GM23338 (cell line): ENCODE data around the gene POLD3. TPM values are rescaled to one million over a fixed set of nuclear protein-coding genes. Genes with fewer than 3 reads are reported as not detected.

Experiments used
- ATAC-seq: fragments of 200-7000 bp; cut with Tn5 transposase; 3 replicates; pipeline ENCODE4 v1.9.1; 2020
- DNase-seq: peaks from one replicate; pipeline ENCODE4 v3.0.0-alpha.2; 2015; ENCODE audit warnings: low spot score
- H2AFZ ChIP-seq: fragments of 200-600 bp; sonication (generic); 2 replicates; pipeline ENCODE4 v1.8.0; 2016; ENCODE audit warnings: antibody characterized with exemption, mild to moderate bottlenecking, moderate library complexity
- H3F3A ChIP-seq: fragments of 200-600 bp; sonication (generic); replicated peaks from 2 replicates; pipeline ENCODE4 v1.8.0; 2017; ENCODE audit warnings: antibody characterized with exemption, mixed run types, low read depth
- H3K27ac ChIP-seq: fragments of 200-600 bp; sonication (generic); 2 replicates; pipeline ENCODE4 v1.6.1; 2016; ENCODE audit warnings: low read depth
- H3K27me3 ChIP-seq: fragments of 200-600 bp; sonication (generic); 2 replicates; pipeline ENCODE4 v1.8.0; 2016; ENCODE audit warnings: mild to moderate bottlenecking, mixed run types, moderate library complexity; ENCODE audit not compliant: insufficient read depth
- H3K36me3 ChIP-seq: fragments of 200-600 bp; sonication (generic); 2 replicates; pipeline ENCODE4 v1.8.0; 2016; ENCODE audit warnings: mild to moderate bottlenecking; ENCODE audit not compliant: insufficient read depth
- H3K4me1 ChIP-seq: fragments of 200-600 bp; sonication (generic); 2 replicates; pipeline ENCODE4 v1.8.0; 2016; ENCODE audit warnings: mild to moderate bottlenecking, moderate library complexity; ENCODE audit not compliant: insufficient read depth
- H3K4me2 ChIP-seq: fragments of 200-600 bp; sonication (generic); 2 replicates; pipeline ENCODE4 v1.7.1; 2017; ENCODE audit warnings: mixed run types
- H3K4me3 ChIP-seq: fragments of 200-600 bp; sonication (generic); 2 replicates; pipeline ENCODE4 v1.6.1; 2016; ENCODE audit warnings: mixed run types
- H3K79me2 ChIP-seq: fragments of 200-600 bp; sonication (generic); replicated peaks from 2 replicates; pipeline ENCODE4 v1.8.0; 2017; ENCODE audit warnings: mild to moderate bottlenecking; ENCODE audit not compliant: insufficient read depth
- H3K9me2 ChIP-seq: fragments of 200-600 bp; sonication (generic); 2 replicates; pipeline ENCODE4 v1.8.0; 2017; ENCODE audit not compliant: insufficient read depth
- H4K20me1 ChIP-seq: fragments of 200-600 bp; sonication (generic); replicated peaks from 2 replicates; pipeline ENCODE4 v1.8.0; 2017; ENCODE audit warnings: mild to moderate bottlenecking; ENCODE audit not compliant: insufficient read depth
- H3K27ac Mint-ChIP-seq: 2 replicates; pipeline ENCODE4 v1.8.0; 2020; ENCODE audit warnings: inconsistent platforms, mild to moderate bottlenecking, moderate library complexity, mixed read lengths
- H3K27me3 Mint-ChIP-seq: 3 replicates; pipeline ENCODE4 v1.8.0; 2022; ENCODE audit warnings: low read depth, mild to moderate bottlenecking, moderate library complexity, mixed read lengths, inconsistent platforms; ENCODE audit not compliant: insufficient read depth, poor library complexity
- H3K36me3 Mint-ChIP-seq: 3 replicates; pipeline ENCODE4 v1.8.0; 2021; ENCODE audit warnings: low read depth, mild to moderate bottlenecking, inconsistent platforms, moderate library complexity, mixed read lengths
- H3K4me1 Mint-ChIP-seq: 3 replicates; pipeline ENCODE4 v1.8.0; 2020; ENCODE audit warnings: mild to moderate bottlenecking, inconsistent platforms, mixed read lengths
- H3K4me3 Mint-ChIP-seq: 3 replicates; pipeline ENCODE4 v1.8.0; 2021; ENCODE audit warnings: moderate library complexity, mild to moderate bottlenecking, inconsistent platforms, mixed read lengths
- H3K9me3 Mint-ChIP-seq: 3 replicates; pipeline ENCODE4 v1.8.0; 2020; ENCODE audit warnings: moderate library complexity, mild to moderate bottlenecking, inconsistent platforms, mixed read lengths
- EZH2phosphoT487 ChIP-seq: fragments of 200-600 bp; sonication (generic); IDR thresholded peaks from one replicate; pipeline ENCODE4 v1.8.1; 2018; ENCODE audit warnings: antibody characterized with exemption; ENCODE audit not compliant: unreplicated experiment
- JUNB ChIP-seq: IDR thresholded peaks from one replicate; pipeline ENCODE4 v1.6.1; 2016; ENCODE audit warnings: antibody characterized with exemption; ENCODE audit not compliant: unreplicated experiment
- NANOG ChIP-seq: IDR thresholded peaks from 2 replicates; pipeline ENCODE4 v1.6.1; 2016; ENCODE audit warnings: antibody characterized with exemption, borderline replicate concordance
- POLR2AphosphoS5 ChIP-seq: IDR thresholded peaks from 2 replicates; pipeline ENCODE4 v1.6.1; 2016; ENCODE audit warnings: antibody characterized with exemption, low read depth
- STAT1 ChIP-seq: IDR thresholded peaks from one replicate; pipeline ENCODE4 v1.6.1; 2016; ENCODE audit warnings: antibody characterized with exemption; ENCODE audit not compliant: unreplicated experiment
- ZNF331 ChIP-seq: fragments of 250-450 bp; sonication (Bioruptor Pico); IDR thresholded peaks from 2 replicates; pipeline ENCODE4 v1.5.0; 2020; ENCODE audit warnings: low read depth, mild to moderate bottlenecking, moderate library complexity
- polyA plus RNA-seq: library from polyadenylated mRNA; unstranded; fragments of >200 nt; fragmentation: Nextera tagmentation; extraction: Ambion mirVana; gene quantifications from 2 replicates; pipeline ENCODE4 v1.2.1, GENCODE V29; 2016
- total RNA-seq: library from RNA; depleted of rRNA; stranded (reverse); fragments of >200 nt; shearing (Covaris generic); gene quantifications from 2 replicates; pipeline ENCODE4 v1.2.3, GENCODE V29; 2014
- TF ChIP-seq, protein P1 (sequence below): fragments of 250-450 bp; sonication (Bioruptor Pico); IDR thresholded peaks from 2 replicates; pipeline ENCODE4 v1.5.0; 2020; ENCODE audit warnings: mild to moderate bottlenecking, moderate library complexity
- TF ChIP-seq, protein P2 (sequence below), 2 experiments: fragments of 200-600 bp in 1 of 2; sonication (generic) in 1 of 2; conservative IDR thresholded peaks; 2 replicates each; pipeline versions ENCODE4 v1.5.1 to v1.6.1; 2016 to 2017; ENCODE audit warnings: antibody characterized with exemption in 2 of 2, low read depth in 2 of 2, mild to moderate bottlenecking in 2 of 2, moderate library complexity in 1 of 2

POLD3 gene
- total and polyA plus RNA-seq, 2 experiments from 2014 or later = 21.9 to 50.1 TPM

DNA sequence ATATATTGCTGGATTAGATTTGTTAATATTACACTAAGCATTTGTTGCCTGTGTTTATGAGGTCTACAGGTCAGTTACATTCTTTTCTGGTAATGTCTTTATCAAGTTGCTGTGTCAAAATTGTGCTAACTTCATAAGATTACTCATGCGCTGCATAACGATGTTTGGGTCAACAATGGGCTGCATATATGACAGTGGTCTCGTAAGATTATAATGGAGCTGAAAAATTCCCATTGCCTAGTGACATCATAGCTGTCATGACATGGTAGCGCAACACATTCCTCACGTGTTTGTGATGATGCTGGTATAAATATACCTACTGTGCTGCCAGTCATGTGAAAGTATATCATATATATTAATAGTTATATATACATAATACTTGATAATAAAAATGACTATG is 34.2 kb downstream of the POLD3 start:
- Mint-ChIP-seq H3K4me1 (no peaks in the 10 kb centered on the region), H3K9me3 (no peaks in the 10 kb centered on the region), H3K36me3 (peaks cover 15% of the 10 kb centered on the region; the same call in 2 of the 3 replicates), H3K4me3 (no peak overlapping the region), H3K27ac (no peak overlapping the region), H3K27me3 (peaks cover 2% of the 10 kb centered on the region)
- H3K36me3 ChIP-seq = 0 out of 2 replicates have a peak, but pooled peaks cover 6% of the 10 kb centered on the region
- DNase-seq = no peak
- TF ChIP-seq, protein P1, sequence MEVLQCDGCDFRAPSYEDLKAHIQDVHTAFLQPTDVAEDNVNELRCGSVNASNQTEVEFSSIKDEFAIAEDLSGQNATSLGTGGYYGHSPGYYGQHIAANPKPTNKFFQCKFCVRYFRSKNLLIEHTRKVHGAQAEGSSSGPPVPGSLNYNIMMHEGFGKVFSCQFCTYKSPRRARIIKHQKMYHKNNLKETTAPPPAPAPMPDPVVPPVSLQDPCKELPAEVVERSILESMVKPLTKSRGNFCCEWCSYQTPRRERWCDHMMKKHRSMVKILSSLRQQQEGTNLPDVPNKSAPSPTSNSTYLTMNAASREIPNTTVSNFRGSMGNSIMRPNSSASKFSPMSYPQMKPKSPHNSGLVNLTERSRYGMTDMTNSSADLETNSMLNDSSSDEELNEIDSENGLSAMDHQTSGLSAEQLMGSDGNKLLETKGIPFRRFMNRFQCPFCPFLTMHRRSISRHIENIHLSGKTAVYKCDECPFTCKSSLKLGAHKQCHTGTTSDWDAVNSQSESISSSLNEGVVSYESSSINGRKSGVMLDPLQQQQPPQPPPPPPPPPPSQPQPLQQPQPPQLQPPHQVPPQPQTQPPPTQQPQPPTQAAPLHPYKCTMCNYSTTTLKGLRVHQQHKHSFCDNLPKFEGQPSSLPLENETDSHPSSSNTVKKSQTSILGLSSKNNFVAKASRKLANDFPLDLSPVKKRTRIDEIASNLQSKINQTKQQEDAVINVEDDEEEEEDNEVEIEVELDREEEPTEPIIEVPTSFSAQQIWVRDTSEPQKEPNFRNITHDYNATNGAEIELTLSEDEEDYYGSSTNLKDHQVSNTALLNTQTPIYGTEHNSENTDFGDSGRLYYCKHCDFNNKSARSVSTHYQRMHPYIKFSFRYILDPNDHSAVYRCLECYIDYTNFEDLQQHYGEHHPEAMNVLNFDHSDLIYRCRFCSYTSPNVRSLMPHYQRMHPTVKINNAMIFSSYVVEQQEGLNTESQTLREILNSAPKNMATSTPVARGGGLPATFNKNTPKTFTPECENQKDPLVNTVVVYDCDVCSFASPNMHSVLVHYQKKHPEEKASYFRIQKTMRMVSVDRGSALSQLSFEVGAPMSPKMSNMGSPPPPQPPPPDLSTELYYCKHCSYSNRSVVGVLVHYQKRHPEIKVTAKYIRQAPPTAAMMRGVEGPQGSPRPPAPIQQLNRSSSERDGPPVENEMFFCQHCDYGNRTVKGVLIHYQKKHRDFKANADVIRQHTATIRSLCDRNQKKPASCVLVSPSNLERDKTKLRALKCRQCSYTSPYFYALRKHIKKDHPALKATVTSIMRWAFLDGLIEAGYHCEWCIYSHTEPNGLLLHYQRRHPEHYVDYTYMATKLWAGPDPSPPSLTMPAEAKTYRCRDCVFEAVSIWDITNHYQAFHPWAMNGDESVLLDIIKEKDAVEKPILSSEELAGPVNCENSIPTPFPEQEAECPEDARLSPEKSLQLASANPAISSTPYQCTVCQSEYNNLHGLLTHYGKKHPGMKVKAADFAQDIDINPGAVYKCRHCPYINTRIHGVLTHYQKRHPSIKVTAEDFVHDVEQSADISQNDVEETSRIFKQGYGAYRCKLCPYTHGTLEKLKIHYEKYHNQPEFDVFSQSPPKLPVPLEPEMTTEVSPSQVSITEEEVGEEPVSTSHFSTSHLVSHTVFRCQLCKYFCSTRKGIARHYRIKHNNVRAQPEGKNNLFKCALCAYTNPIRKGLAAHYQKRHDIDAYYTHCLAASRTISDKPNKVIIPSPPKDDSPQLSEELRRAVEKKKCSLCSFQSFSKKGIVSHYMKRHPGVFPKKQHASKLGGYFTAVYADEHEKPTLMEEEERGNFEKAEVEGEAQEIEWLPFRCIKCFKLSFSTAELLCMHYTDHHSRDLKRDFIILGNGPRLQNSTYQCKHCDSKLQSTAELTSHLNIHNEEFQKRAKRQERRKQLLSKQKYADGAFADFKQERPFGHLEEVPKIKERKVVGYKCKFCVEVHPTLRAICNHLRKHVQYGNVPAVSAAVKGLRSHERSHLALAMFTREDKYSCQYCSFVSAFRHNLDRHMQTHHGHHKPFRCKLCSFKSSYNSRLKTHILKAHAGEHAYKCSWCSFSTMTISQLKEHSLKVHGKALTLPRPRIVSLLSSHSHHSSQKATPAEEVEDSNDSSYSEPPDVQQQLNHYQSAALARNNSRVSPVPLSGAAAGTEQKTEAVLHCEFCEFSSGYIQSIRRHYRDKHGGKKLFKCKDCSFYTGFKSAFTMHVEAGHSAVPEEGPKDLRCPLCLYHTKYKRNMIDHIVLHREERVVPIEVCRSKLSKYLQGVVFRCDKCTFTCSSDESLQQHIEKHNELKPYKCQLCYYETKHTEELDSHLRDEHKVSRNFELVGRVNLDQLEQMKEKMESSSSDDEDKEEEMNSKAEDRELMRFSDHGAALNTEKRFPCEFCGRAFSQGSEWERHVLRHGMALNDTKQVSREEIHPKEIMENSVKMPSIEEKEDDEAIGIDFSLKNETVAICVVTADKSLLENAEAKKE (CRISPR knock-in tag) = no peak
- TF ChIP-seq NANOG (no peak), JUNB (no peak), POLR2AphosphoS5 (no peak), ZNF331 (no peak)
- H3K79me2 ChIP-seq = no peaks in the 10 kb centered on the region
- H4K20me1 ChIP-seq = no peaks in the 10 kb centered on the region; the same call in 1 of the 2 replicates
- H3F3A ChIP-seq = no peaks in the 10 kb centered on the region
- H3K9me2 ChIP-seq = no peaks in the 10 kb centered on the region
- H2AFZ ChIP-seq = no peak overlapping the region
- no peak overlapping the region for H3K27ac ChIP-seq
- H3K4me2 ChIP-seq = no peak overlapping the region
- H3K4me1 ChIP-seq = no peaks in the 10 kb centered on the region
- H3K4me3 ChIP-seq = no peak overlapping the region
- ATAC-seq = no peak
- H3K27me3 ChIP-seq = no peaks in the 10 kb centered on the region

DNA sequence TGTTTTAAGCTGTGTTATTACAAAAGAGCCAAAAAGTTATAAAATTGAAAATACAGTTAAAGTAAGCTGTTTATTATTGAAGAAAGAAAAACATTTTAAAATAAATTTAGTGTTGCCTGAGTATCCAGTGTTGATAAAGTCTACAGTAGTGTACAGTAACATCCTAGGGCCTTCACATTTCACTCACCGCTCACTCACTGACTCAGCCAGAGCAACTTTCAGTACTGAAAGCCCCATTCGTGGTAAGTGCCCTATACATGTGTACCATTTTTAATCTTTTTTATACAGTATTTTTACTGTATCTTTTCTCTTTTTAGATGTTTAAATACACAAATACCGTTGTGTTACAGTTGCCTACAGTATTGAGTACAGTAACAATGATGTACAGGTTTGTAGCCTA is 35.0 kb downstream of the POLD3 start:
- Mint-ChIP-seq H3K4me3 (no peak overlapping the region), H3K36me3 (peaks cover 9% of the 10 kb centered on the region; the same call in 2 of the 3 replicates), H3K27ac (no peak overlapping the region), H3K27me3 (peaks cover 2% of the 10 kb centered on the region), H3K4me1 (no peaks in the 10 kb centered on the region), H3K9me3 (no peaks in the 10 kb centered on the region)
- Histone ChIP-seq H2AFZ (no peak overlapping the region), H3K27me3 (no peaks in the 10 kb centered on the region), H3K4me1 (no peaks in the 10 kb centered on the region), H3K4me3 (no peak overlapping the region), H3K27ac (no peak overlapping the region), H3K4me2 (no peak overlapping the region), H3K9me2 (no peaks in the 10 kb centered on the region), H3K79me2 (no peaks in the 10 kb centered on the region), H4K20me1 (no peaks in the 10 kb centered on the region; the same call in 1 of the 2 replicates), H3K36me3 (0 out of 2 replicates have a peak, but pooled peaks cover 6% of the 10 kb centered on the region), H3F3A (no peaks in the 10 kb centered on the region)
- ATAC-seq (no peak), DNase-seq (no peak)
- TF ChIP-seq, protein P2, sequence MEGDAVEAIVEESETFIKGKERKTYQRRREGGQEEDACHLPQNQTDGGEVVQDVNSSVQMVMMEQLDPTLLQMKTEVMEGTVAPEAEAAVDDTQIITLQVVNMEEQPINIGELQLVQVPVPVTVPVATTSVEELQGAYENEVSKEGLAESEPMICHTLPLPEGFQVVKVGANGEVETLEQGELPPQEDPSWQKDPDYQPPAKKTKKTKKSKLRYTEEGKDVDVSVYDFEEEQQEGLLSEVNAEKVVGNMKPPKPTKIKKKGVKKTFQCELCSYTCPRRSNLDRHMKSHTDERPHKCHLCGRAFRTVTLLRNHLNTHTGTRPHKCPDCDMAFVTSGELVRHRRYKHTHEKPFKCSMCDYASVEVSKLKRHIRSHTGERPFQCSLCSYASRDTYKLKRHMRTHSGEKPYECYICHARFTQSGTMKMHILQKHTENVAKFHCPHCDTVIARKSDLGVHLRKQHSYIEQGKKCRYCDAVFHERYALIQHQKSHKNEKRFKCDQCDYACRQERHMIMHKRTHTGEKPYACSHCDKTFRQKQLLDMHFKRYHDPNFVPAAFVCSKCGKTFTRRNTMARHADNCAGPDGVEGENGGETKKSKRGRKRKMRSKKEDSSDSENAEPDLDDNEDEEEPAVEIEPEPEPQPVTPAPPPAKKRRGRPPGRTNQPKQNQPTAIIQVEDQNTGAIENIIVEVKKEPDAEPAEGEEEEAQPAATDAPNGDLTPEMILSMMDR (conservative IDR thresholded peaks at IDR 0.05; ENCODE audit: low read depth in 2 of 2) = no peak
- no peak for TF ChIP-seq STAT1
- TF ChIP-seq EZH2phosphoT487 = no peak
- TF ChIP-seq POLR2AphosphoS5 = no peak
